Uterus (tissue), 2 donors: ENCODE results near the gene NAV2.

Experiments used
- CTCF ChIP-seq, 4 experiments: fragments of 200-600 bp in 2 of 4; fragments of 450-650 bp in 2 of 4; sonication (generic) in 2 of 4; IDR thresholded peaks; one replicate each; pipeline ENCODE4 v1.5.1; 2016 to 2019; ENCODE audit warnings: antibody characterized with exemption in 4 of 4, mild to moderate bottlenecking in 2 of 4, moderate library complexity in 1 of 4
- POLR2A ChIP-seq, 2 donors: fragments of 450-650 bp; IDR thresholded peaks; one replicate each; pipeline ENCODE4 v1.6.1; 2016; ENCODE audit warnings: antibody characterized with exemption in 2 of 2, mild to moderate bottlenecking in 1 of 2, moderate library complexity in 1 of 2

GRCh38 chr11:20032127-20032526, 319.5 kb downstream of the NAV2 start:
- TF ChIP-seq CTCF (IDR thresholded peaks at IDR 0.05): no peak
- no peak for TF ChIP-seq POLR2A (IDR thresholded peaks at IDR 0.05)
